Endothelial cell of umbilical vein (primary cell): ENCODE results near the gene ZNF620. TPM values are rescaled to one million over a fixed set of nuclear protein-coding genes. Genes with fewer than 3 reads are reported as not detected.

Source experiments
- BruUV-seq: library from RNA; stranded (reverse); fragments of 400-500 nt; replicated peaks from 2 replicates; lab custom pipeline; 2021; lab: Mats Ljungman, UMichigan
- CTCF ChIA-PET: fragments of 300-600, 350-600 bp; sonication (Branson Sonifier 250); formaldehyde crosslinking; loops from one replicate; lab custom pipeline; 2021; ENCODE audit warnings: antibody characterized with exemption, inconsistent platforms; lab: Charles Lee
- POLR2A ChIA-PET: fragments of 300-600, 350-600 bp; sonication (Branson Sonifier 250); formaldehyde crosslinking; loops from one replicate; lab custom pipeline; 2021; ENCODE audit warnings: antibody characterized with exemption, inconsistent platforms; lab: Charles Lee
- DNase-seq: peaks from one replicate; pipeline ENCODE4 v3.0.0-alpha.2; 2011; ENCODE audit warnings: low read depth, low spot score
- FAIRE-seq: peaks from 2 replicates; lab custom pipeline; 2011; peaks lifted over from hg19 to GRCh38; lab: Jason Lieb, UNC
- H2AFZ ChIP-seq: 2 replicates; pipeline ENCODE4 v1.6.0; 2012; ENCODE audit warnings: low read depth, low read length, control low read depth, inconsistent platforms
- H3K27ac ChIP-seq: 2 replicates; pipeline ENCODE4 v1.5.1; 2011; ENCODE audit warnings: low read depth, mild to moderate bottlenecking, control low read depth, low read length, moderate library complexity; ENCODE audit not compliant: insufficient read depth
- H3K27me3 ChIP-seq, 2 experiments: 2 replicates each; pipeline versions ENCODE4 v1.6.0 to v1.6.1; 2011; ENCODE audit warnings: low read length in 2 of 2, mixed read lengths in 1 of 2; ENCODE audit not compliant: control insufficient read depth in 2 of 2, insufficient read depth in 2 of 2
- H3K36me3 ChIP-seq, 2 experiments: 2 replicates in 1 of 2; 3 replicates in 1 of 2; pipeline ENCODE4 v1.5.1; 2011; ENCODE audit warnings: low read length in 2 of 2, mild to moderate bottlenecking in 1 of 2, moderate library complexity in 1 of 2; ENCODE audit not compliant: control insufficient read depth in 2 of 2, insufficient read depth in 2 of 2; ENCODE audit errors: extremely low read depth in 1 of 2
- H3K4me1 ChIP-seq: 3 replicates; pipeline ENCODE4 v1.5.1; 2011; ENCODE audit warnings: mild to moderate bottlenecking, low read length; ENCODE audit not compliant: control insufficient read depth, insufficient read depth; ENCODE audit errors: extremely low read depth
- H3K4me2 ChIP-seq: 2 replicates; pipeline ENCODE4 v1.6.1; 2011; ENCODE audit warnings: low read length, control low read depth, mixed read lengths; ENCODE audit not compliant: insufficient read depth
- H3K4me3 ChIP-seq, 3 experiments: fragments of 200-600 bp in 1 of 3; sonication (generic), shearing (Covaris generic) in 1 of 3; replicated peaks in 1 of 3; 2 replicates each; pipeline ENCODE4 v1.5.1; 2011 to 2016; ENCODE audit warnings: control low read depth in 3 of 3, low read length in 3 of 3, mild to moderate bottlenecking in 2 of 3, inconsistent platforms in 1 of 3, low read depth in 1 of 3, moderate library complexity in 1 of 3; ENCODE audit not compliant: insufficient read depth in 1 of 3
- H3K79me2 ChIP-seq: 2 replicates; pipeline ENCODE4 v1.6.0; 2012; ENCODE audit warnings: low read length, inconsistent platforms; ENCODE audit not compliant: control insufficient read depth, insufficient read depth
- H3K9ac ChIP-seq: replicated peaks from 2 replicates; pipeline ENCODE3; 2011; ENCODE audit warnings: low read length, control low read depth; ENCODE audit not compliant: insufficient read depth; ENCODE audit errors: extremely low read depth
- H3K9me1 ChIP-seq: replicated peaks from 3 replicates; pipeline ENCODE4 v1.6.0; 2011; ENCODE audit warnings: mild to moderate bottlenecking, low read length; ENCODE audit not compliant: control insufficient read depth, insufficient read depth; ENCODE audit errors: extremely low read depth
- H3K9me3 ChIP-seq: replicated peaks from 2 replicates; pipeline ENCODE4 v1.5.1; 2012; ENCODE audit warnings: low read length, inconsistent platforms; ENCODE audit not compliant: control insufficient read depth, insufficient read depth
- H4K20me1 ChIP-seq: replicated peaks from 2 replicates; pipeline ENCODE3; 2011; ENCODE audit warnings: mild to moderate bottlenecking, low read length; ENCODE audit not compliant: control insufficient read depth, insufficient read depth; ENCODE audit errors: extremely low read depth
- EZH2 ChIP-seq: IDR thresholded peaks from 2 replicates; pipeline ENCODE4 v1.6.1; 2012; ENCODE audit warnings: borderline replicate concordance, low read depth, mild to moderate bottlenecking, moderate library complexity, low read length, inconsistent platforms; ENCODE audit not compliant: severe bottlenecking
- FOS ChIP-seq: IDR thresholded peaks from 2 replicates; pipeline ENCODE4 v1.6.1; 2011; ENCODE audit warnings: mild to moderate bottlenecking, low read length, moderate library complexity, borderline replicate concordance; ENCODE audit not compliant: insufficient read depth
- GATA2 ChIP-seq: IDR thresholded peaks from 2 replicates; pipeline ENCODE4 v1.7.0; 2011; ENCODE audit warnings: low read depth, mild to moderate bottlenecking, moderate library complexity, mixed read lengths, low read length; ENCODE audit not compliant: insufficient read length, insufficient read depth
- JUN ChIP-seq: IDR thresholded peaks from 2 replicates; pipeline ENCODE4 v1.6.1; 2011; ENCODE audit warnings: borderline replicate concordance, low read depth; ENCODE audit not compliant: insufficient read length, insufficient read depth
- MAX ChIP-seq: IDR thresholded peaks from 2 replicates; pipeline ENCODE4 v1.6.1; 2011; ENCODE audit not compliant: insufficient read depth, insufficient read length
- MYC ChIP-seq: IDR thresholded peaks from one replicate; pipeline ENCODE4 v1.6.1; 2011; ENCODE audit warnings: mild to moderate bottlenecking, low read depth, low read length
- POLR2A ChIP-seq: IDR thresholded peaks from 2 replicates; pipeline ENCODE4 v1.6.1; 2012; ENCODE audit warnings: low read depth, mild to moderate bottlenecking, control low read depth, low read length
- POLR2AphosphoS5 ChIP-seq: IDR thresholded peaks from 2 replicates; pipeline ENCODE4 v1.6.1; 2012; ENCODE audit warnings: low read depth, mild to moderate bottlenecking, control low read depth, low read length, moderate library complexity; ENCODE audit not compliant: insufficient read depth
- dilution Hi-C: fragments of 300-500 bp; cut with MboI; formaldehyde crosslinking; loops from one replicate; pipeline ENCODE4 v1.15.0; 2019; ENCODE audit warnings: low sequenced_read_pairs; ENCODE audit not compliant: extremely low pct_ligation_motif_present
- intact Hi-C: fragments of 100-400 bp; cut with micrococcal nuclease; formaldehyde crosslinking; loops from one replicate; pipeline ENCODE4 v1.10.0; 2022
- polyA plus RNA-seq, 4 experiments: library from polyadenylated mRNA; depleted of rRNA in 3 of 4; stranded (reverse) in 3 of 4; unstranded in 1 of 4; fragments of >200 nt; gene quantifications; 2 replicates each; pipeline versions ENCODE4 v1.2.1 to v1.2.3, GENCODE V29; 2011 to 2012; ENCODE audit warnings: missing spikeins in 1 of 4
- small RNA-seq: library from RNA; depleted of rRNA; stranded (forward); fragments of <200 nt; gene quantifications from one replicate; pipeline ENCODE3, GENCODE V24; 2012; ENCODE audit warnings: low replicate concordance, low read depth; ENCODE audit not compliant: insufficient read depth, insufficient read length
- total RNA-seq: library from RNA; stranded (reverse); gene quantifications from 2 replicates; pipeline ENCODE4 v1.2.3, GENCODE V29; 2021

The ZNF620 gene
- total and polyA plus RNA-seq, 2 donors (not counting 3 experiments of a cell fraction or from before 2014, with no cell fraction given), result 1.9 to 4.0 TPM

DNA sequence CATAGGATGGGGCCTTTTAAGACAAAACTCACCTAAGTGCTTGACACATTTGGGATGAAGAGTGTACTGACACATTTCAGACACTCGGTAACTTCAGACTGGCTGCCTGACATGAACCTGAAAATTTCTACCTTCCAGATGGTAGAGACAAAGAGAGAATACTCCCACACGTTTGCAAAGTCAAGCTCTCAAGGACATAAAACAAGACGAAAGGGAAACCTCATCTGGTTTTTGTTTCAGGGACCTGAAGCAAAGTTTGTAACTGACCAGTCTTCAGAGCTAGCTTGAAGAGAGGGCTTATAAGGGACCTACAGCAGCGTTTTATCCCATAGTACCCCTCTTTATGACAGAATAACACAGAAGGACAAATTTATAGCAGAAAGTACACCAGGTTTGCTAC, 60.9 kb downstream of the ZNF620 start:
- Histone ChIP-seq H4K20me1 (no peaks in the 10 kb centered on the region), H3K27me3 (peaks cover 0 to 1% of the 10 kb centered on the region in 2 experiments), H3K27ac (no peak overlapping the region), H3K9me1 (no peaks in the 10 kb centered on the region), H3K36me3 (no peaks in the 10 kb centered on the region), H3K4me1 (no peaks in the 10 kb centered on the region), H3K9me3 (no peaks in the 10 kb centered on the region), H3K4me2 (no peak overlapping the region), H3K79me2 (no peaks in the 10 kb centered on the region), H3K9ac (no peak overlapping the region), H3K4me3 (no peak overlapping the region), H2AFZ (no peak overlapping the region)
- DNase-seq (no peak), FAIRE-seq (no peak)
- no TSS peak for BruUV-seq
- intact Hi-C loops (no loop called here), dilution Hi-C loops (no loop called here)
- ChIA-PET CTCF (no interaction called here), POLR2A (no interaction called here)
- TF ChIP-seq POLR2A (no peak), GATA2 (no peak), POLR2AphosphoS5 (no peak), MYC (no peak), FOS (no peak), MAX (no peak), EZH2 (no peak), JUN (no peak)

Small RNA genes within 50 kb of the gene (small RNA-seq; reads per million reads assigned to genes)
- not detected for gene RNU5B-2P

Other genes with a start within 250 kb of the ZNF620 start
- 44.1 and 46.0 TPM in 2 replicates for gene EIF1B, start 196.3 kb upstream of the ZNF620 start, total RNA-seq
- gene EIF1B, start 196.3 kb upstream of the ZNF620 start, polyA plus RNA-seq, result 13.5 and 17.8 TPM in 2 replicates
- gene ENTPD3, start 118.9 kb upstream of the ZNF620 start, total RNA-seq, result not detected in 2 replicates
- gene ENTPD3, start 118.9 kb upstream of the ZNF620 start, polyA plus RNA-seq, result 0.03 TPM in 1 of 2 replicates, not detected in the other
- 1,947 and 2,051 TPM in 2 replicates for gene RPL14, start 48.7 kb upstream of the ZNF620 start, total RNA-seq
- 243 and 961 TPM in 2 replicates for gene RPL14, start 48.7 kb upstream of the ZNF620 start, polyA plus RNA-seq
- 4.4 and 7.2 TPM in 2 replicates for gene ZNF619, start 28.9 kb upstream of the ZNF620 start, total RNA-seq
- 2.3 and 2.4 TPM in 2 replicates for gene ZNF619, start 28.9 kb upstream of the ZNF620 start, polyA plus RNA-seq
- gene ZNF621, start 18.9 kb downstream of the ZNF620 start, total RNA-seq, result 20.6 and 22.5 TPM in 2 replicates
- 8.5 and 9.3 TPM in 2 replicates for gene ZNF621, start 18.9 kb downstream of the ZNF620 start, polyA plus RNA-seq